ENCODE results near the gene KCNK17. TPM values are rescaled to one million over a fixed set of nuclear protein-coding genes. Genes with fewer than 3 reads are reported as not detected.

Gene KCNK17
- total and polyA plus RNA-seq, 2 of the 8 experiments (the other 6 are each of a cell fraction or from before 2014, with no cell fraction given): 2.9 to 3.4 TPM

DNA sequence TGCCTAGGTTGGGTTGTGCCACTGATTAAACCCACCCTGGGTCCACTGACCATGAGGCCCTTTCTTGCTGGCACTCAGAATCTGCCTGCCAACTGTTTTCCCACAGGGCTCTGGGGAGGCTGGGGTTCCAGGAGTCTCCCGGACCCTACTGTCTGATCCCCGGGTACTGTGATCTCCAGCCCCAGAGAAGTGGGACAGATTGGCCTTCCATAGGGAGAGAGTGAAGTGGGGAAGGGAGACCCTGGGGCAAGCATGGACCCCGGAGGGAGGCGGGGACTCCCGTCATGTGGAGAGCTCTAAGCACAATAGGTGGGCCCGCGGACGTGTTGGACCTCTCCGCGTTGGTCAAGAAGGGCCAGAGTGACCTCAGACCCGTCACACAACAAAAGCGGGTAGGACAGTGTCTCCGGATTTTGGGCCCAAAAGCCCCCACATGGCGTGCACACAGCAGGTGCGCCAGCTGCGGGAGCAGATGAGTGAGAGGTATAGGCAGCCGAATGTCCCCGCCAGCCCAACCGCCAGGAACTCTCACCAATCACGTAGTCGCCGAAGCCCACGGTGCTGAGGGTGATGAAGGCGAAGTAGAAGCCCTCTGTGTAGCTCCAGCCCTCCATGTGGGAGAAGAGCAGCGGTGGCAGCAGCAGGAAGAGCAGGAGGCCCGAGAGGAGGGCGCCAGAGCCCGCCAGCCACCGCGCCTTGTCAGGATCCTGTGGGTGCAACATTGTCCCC is 10.6 kb downstream of the KCNK17 start:
- H2AK5ac ChIP-seq (ENCODE audit: low read depth, low read length): no peak overlapping the region
- H2BK5ac ChIP-seq (ENCODE audit: low read depth, low read length): no peak overlapping the region
- H3K9me3 ChIP-seq (ENCODE audit: insufficient read depth in 2 of 2, low read depth in 1 of 2, low read length in 1 of 2): no peaks in the 10 kb centered on the region
- DNase-seq (ENCODE audit: low read depth in 1 of 2, low spot score in 2 of 2) (no peak), FAIRE-seq (no peak)
- no peaks in the 10 kb centered on the region for H3K79me2 ChIP-seq (ENCODE audit: control insufficient read depth in 1 of 2, insufficient read depth in 2 of 2, low read length in 2 of 2)
- no peak overlapping the region for H3K27ac ChIP-seq (ENCODE audit: low read depth, low read length)
- no peak overlapping the region for H3K14ac ChIP-seq (ENCODE audit: insufficient read length)
- no peak overlapping the region for H2BK15ac ChIP-seq (ENCODE audit: low read length)
- no peaks in the 10 kb centered on the region for H3K23me2 ChIP-seq (ENCODE audit: low read depth, low read length)
- H3K56ac ChIP-seq (replicated peaks; ENCODE audit: insufficient read length, low read depth, low read length): no peak overlapping the region
- H2BK12ac ChIP-seq (ENCODE audit: low read depth, low read length): peak overlapping the region; percentile 84; the same call in 1 of the 2 replicates
- no peak overlapping the region for H2BK20ac ChIP-seq (ENCODE audit: low read length)
- no peak overlapping the region for H3K18ac ChIP-seq (ENCODE audit: extremely low read depth, low read length)
- no peak overlapping the region for H3K4me2 ChIP-seq (ENCODE audit: insufficient read depth in 1 of 2, low read depth in 2 of 2, low read length in 2 of 2)
- no peak overlapping the region for H4K91ac ChIP-seq (replicated peaks; ENCODE audit: insufficient read length, low read length)
- no peak overlapping the region for H3K4me3 ChIP-seq (ENCODE audit: extremely low read depth in 1 of 4, insufficient read depth in 2 of 4, low read depth in 3 of 4, low read length in 4 of 4)
- no peak overlapping the region for H3K4ac ChIP-seq (replicated peaks; ENCODE audit: insufficient read length, low read depth, low read length)
- H4K20me1 ChIP-seq (replicated peaks in 1 of 2; ENCODE audit: control insufficient read depth in 1 of 2, insufficient read depth in 2 of 2, low read length in 2 of 2): no peaks in the 10 kb centered on the region
- H2BK120ac ChIP-seq (replicated peaks; ENCODE audit: low read depth, low read length): no peak overlapping the region
- no peak overlapping the region for H2AFZ ChIP-seq (ENCODE audit: low read length)
- no peak overlapping the region for H3K23ac ChIP-seq (ENCODE audit: insufficient read length)
- H3K36me3 ChIP-seq (ENCODE audit: control insufficient read depth in 2 of 4, insufficient read depth in 4 of 4, low read length in 3 of 4): no peaks in the 10 kb centered on the region
- H3K4me1 ChIP-seq (replicated peaks in 1 of 4; ENCODE audit: control insufficient read depth in 3 of 4, insufficient read depth in 4 of 4, low read length in 3 of 4): peaks cover 0 to 4% (median under 1%) of the 10 kb centered on the region in 4 experiments; a peak in 2 of 7 replicates
- no peaks in the 10 kb centered on the region for H3K79me1 ChIP-seq (ENCODE audit: low read depth, low read length)
- no peaks in the 10 kb centered on the region for H3K27me3 ChIP-seq (replicated peaks in 1 of 4; ENCODE audit: control insufficient read depth in 3 of 4, extremely low read depth in 1 of 4, insufficient read depth in 3 of 4, low read length in 3 of 4)
- no peak overlapping the region for H4K8ac ChIP-seq (ENCODE audit: extremely low read depth, insufficient read depth, low read length)
- ChIA-PET CTCF (ENCODE audit: partially characterized antibody) (interaction anchor here (0.7 to 47.4 kb wide), 38 partner anchors 9 to 548 kb away, joined by 3 to 1738 read pairs (median 6); partner anchors contain the start of genes KCNK17, KCNK5 and SAYSD1), POLR2A (ENCODE audit: partially characterized antibody) (interaction anchor here (1.0 to 4.0 kb wide), 4 partner anchors 68 to 136 kb away, joined by 3 to 23 read pairs (median 4); partner anchors contain the start of gene KCNK5)
- H4K5ac ChIP-seq (ENCODE audit: insufficient read length, low read depth, low read length): no peak overlapping the region
- WGBS, 2 experiments (ENCODE audit: extremely low coverage in 1 of 2, insufficient coverage in 1 of 2, insufficient read length in 1 of 2, insufficient replicate concordance in 2 of 2, low coverage in 1 of 2, low lambda C conversion rate in 2 of 2, missing lambda C conversion rate in 1 of 2): 87% methylated on average over 24 of the region's 30 CpGs; no CpG with 5 or more reads in 1 of the 2 experiments
- H3K9ac ChIP-seq (replicated peaks in 1 of 4; ENCODE audit: extremely low read depth in 1 of 4, low read depth in 3 of 4, low read length in 3 of 4): no peak overlapping the region
- TF ChIP-seq CREB1 (IDR thresholded peaks at IDR 0.05) (no peak), SP2 (IDR thresholded peaks at IDR 0.05; ENCODE audit: low read length) (no peak), SIRT6 (IDR thresholded peaks at IDR 0.05; ENCODE audit: low read length) (no peak), BCL11A (IDR thresholded peaks at IDR 0.05; ENCODE audit: low read depth in 2 of 2, low read length in 2 of 2) (no peak), JUND (IDR thresholded peaks at IDR 0.05; ENCODE audit: low read length) (no peak), RFX5 (IDR thresholded peaks at IDR 0.05; ENCODE audit: borderline replicate concordance, low read depth, low read length) (no peak)

Data from H1 (cell line).